ENCODE data around the gene RABEPK.
"Not testable (repeated sequence)": the region's sequence is repeated elsewhere in the genome, so short reads cannot be mapped to it uniquely, and the experiment has no call there.

RABEPK gene

GRCh38 chr9:125200216-125201047 is at the start of gene RABEPK:
TSS of gene RABEPK (plus strand) at chr9:125200542. CDS start at chr9:125203014, 2,472 bp downstream.
- DNase-seq (ENCODE audit: extremely low spot score, insufficient read length, low read depth) (peak; percentile 94), FAIRE-seq (peak; percentile 84)

GRCh38 chr9:125151730-125152129 is 48.6 kb upstream of the RABEPK start:
- no peak for DNase-seq (ENCODE audit: extremely low spot score, insufficient read length, low read depth)
- no peak for FAIRE-seq

- FAIRE-seq (no peak), DNase-seq (ENCODE audit: extremely low spot score, insufficient read length, low read depth) (no peak)
Measured at GRCh38 chr9:125153712-125154367, 46.5 kb upstream of the RABEPK start.

GRCh38 chr9:125156551-125156950 is 43.8 kb upstream of the RABEPK start:
- FAIRE-seq = no peak

GRCh38 chr9:125160750-125161149 is 39.6 kb upstream of the RABEPK start:
- DNase-seq (ENCODE audit: extremely low spot score, insufficient read length, low read depth) (no peak), FAIRE-seq (no peak)

More at GRCh38 chr9:125156551-125156950, 43.8 kb upstream of the RABEPK start:
- no peak for DNase-seq (ENCODE audit: extremely low spot score, insufficient read length, low read depth)

GRCh38 chr9:125161284-125161918 is 38.9 kb upstream of the RABEPK start:
- FAIRE-seq (no peak), DNase-seq (ENCODE audit: extremely low spot score, insufficient read length, low read depth) (no peak)

- DNase-seq (ENCODE audit: extremely low spot score, insufficient read length, low read depth); FAIRE-seq: not testable (repeated sequence)
Measured at GRCh38 chr9:125162891-125163290, 37.5 kb upstream of the RABEPK start.

GRCh38 chr9:125166762-125167161 is 33.6 kb upstream of the RABEPK start:
- DNase-seq (ENCODE audit: extremely low spot score, insufficient read length, low read depth) = no peak
- no peak for FAIRE-seq

GRCh38 chr9:125169895-125170294 is 30.4 kb upstream of the RABEPK start:
- FAIRE-seq = no peak
- no peak for DNase-seq (ENCODE audit: extremely low spot score, insufficient read length, low read depth)

GRCh38 chr9:125172031-125172755 is 28.1 kb upstream of the RABEPK start:
- FAIRE-seq = no peak
- no peak for DNase-seq (ENCODE audit: extremely low spot score, insufficient read length, low read depth)

- DNase-seq (ENCODE audit: extremely low spot score, insufficient read length, low read depth) (no peak), FAIRE-seq (no peak)
Measured at GRCh38 chr9:125176636-125177035, 23.7 kb upstream of the RABEPK start.

- FAIRE-seq (no peak), DNase-seq (ENCODE audit: extremely low spot score, insufficient read length, low read depth) (no peak)
Measured at GRCh38 chr9:125177888-125178287, 22.5 kb upstream of the RABEPK start.

GRCh38 chr9:125179776-125180175 is 20.6 kb upstream of the RABEPK start:
- not testable (repeated sequence) for DNase-seq (ENCODE audit: extremely low spot score, insufficient read length, low read depth); FAIRE-seq

GRCh38 chr9:125180876-125181275 is 19.5 kb upstream of the RABEPK start:
- FAIRE-seq = no peak
- DNase-seq (ENCODE audit: extremely low spot score, insufficient read length, low read depth) = no peak

- DNase-seq (ENCODE audit: extremely low spot score, insufficient read length, low read depth); FAIRE-seq: not testable (repeated sequence)
Measured at GRCh38 chr9:125181756-125182155, 18.6 kb upstream of the RABEPK start.

- DNase-seq (ENCODE audit: extremely low spot score, insufficient read length, low read depth) = no peak
- no peak for FAIRE-seq
Measured at GRCh38 chr9:125183054-125183453, 17.3 kb upstream of the RABEPK start.

- DNase-seq (ENCODE audit: extremely low spot score, insufficient read length, low read depth) (no peak), FAIRE-seq (no peak)
Measured at GRCh38 chr9:125183561-125183960, 16.8 kb upstream of the RABEPK start.

GRCh38 chr9:125189011-125189360 is 11.4 kb upstream of the RABEPK start:
- no peak for DNase-seq (ENCODE audit: extremely low spot score, insufficient read length, low read depth)
- FAIRE-seq = no peak

GRCh38 chr9:125189361-125190289 is 10.7 kb upstream of the RABEPK start, which contains the start of gene PPP6C:
TSS of gene PPP6C (minus strand) at chr9:125189803. CDS start at chr9:125189718, 85 bp downstream.
- DNase-seq (ENCODE audit: extremely low spot score, insufficient read length, low read depth) (peak; percentile 97), FAIRE-seq (peak; percentile 87)
